HG02840 (cell line): ENCODE results near the gene SPOUT1.
"Not testable (repeated sequence)": the region's sequence is repeated elsewhere in the genome, so short reads cannot be mapped to it uniquely, and the experiment has no call there.

Experiments used
- ATAC-seq: cut with Tn5 transposase; IDR thresholded peaks from one replicate; pipeline ENCODE4 v1.9.1; 2021; ENCODE audit warnings: mild to moderate bottlenecking, moderate library complexity, moderate number of reproducible peaks; ENCODE audit not compliant: unreplicated experiment, low FRiP score

Gene SPOUT1

DNA sequence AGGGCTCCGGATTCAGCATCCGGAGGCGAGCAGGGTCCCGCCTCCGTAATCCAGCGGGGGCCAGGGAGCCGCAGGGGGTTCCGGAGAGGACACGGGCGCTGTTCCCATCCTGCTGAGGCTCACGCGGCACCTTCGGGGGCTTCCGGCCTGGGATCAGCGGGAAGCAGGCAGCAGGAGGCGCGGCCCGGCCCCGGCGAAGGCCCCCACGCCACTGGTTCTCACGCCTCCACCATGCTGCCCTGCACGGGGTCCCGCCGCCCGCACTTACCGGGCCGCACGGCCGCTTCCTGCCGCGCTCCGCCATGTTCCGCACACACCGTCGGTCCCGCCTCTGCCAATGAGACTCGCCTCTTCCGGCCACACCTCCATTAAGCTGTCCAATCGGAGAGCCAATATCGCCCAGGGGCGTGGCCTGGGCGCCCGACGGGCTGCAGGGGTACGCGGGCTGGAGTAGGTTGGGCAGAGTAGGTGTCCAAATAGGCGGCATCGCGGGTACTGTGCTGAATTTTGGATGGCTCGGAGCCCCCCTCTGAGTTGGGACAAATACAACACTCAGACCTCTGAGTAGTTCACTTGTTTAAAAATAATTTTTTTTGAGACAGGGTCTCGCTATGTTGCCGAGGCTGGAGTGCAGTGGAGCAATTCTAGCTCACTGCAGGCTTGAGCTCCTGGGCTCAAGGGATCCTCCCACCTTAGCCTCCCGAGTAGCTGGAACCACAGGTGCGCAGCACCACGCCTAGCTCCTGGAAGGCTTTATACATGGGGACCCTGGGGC lies at the start of gene SPOUT1:
TSS of gene SPOUT1 (minus strand) at position 318 of the 775 bp plus-strand sequence. CDS start at position 304, 14 bp downstream.
- peak; percentile 93 for ATAC-seq

- ATAC-seq = no peak
Observed at GRCh38 chr9:128877852-128878251, 48.3 kb upstream of the SPOUT1 start.

DNA sequence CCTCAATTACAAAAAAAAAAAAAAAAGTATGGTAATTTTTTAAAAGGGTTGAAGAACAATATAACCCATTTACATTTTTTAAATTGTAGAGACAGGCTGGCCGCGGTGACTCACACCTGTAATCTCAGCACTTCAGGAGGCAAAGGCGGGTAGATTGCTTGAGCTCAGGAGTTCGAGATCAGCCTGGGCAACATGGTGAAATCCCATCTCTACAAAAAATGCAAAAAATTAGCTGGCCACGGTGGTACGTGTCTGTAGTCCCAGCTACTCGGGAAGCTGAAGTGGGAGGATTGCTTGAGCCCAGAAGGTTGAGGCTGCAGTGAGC lies 41.3 kb upstream of the SPOUT1 start:
- not testable (repeated sequence) for ATAC-seq

GRCh38 chr9:128870128-128870940 lies 40.7 kb upstream of the SPOUT1 start:
- ATAC-seq = no peak

- ATAC-seq = no peak
Observed at GRCh38 chr9:128863647-128864046, 34.1 kb upstream of the SPOUT1 start.

DNA sequence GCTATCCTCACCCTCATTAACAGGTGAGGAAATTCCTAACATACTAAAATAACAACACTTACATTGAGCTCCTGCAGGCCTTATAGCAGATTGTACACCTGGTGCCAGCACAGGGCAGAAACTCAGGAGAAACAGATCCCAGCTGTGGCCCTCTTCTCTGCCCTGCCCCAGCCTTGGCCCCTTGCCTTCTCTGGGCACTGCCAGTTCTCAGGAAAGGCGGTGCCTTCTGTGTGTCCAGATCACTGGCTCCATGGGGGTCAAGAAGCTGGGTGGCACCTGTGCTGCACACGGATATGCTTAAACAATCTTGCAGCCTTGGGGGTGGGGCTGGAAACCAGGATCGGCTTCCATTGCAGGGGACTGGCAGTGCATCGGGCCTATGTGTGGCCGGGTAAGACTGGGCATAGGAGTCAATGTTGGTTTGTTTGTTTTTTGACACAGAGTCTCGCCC lies 32.8 kb upstream of the SPOUT1 start:
- no peak for ATAC-seq

DNA sequence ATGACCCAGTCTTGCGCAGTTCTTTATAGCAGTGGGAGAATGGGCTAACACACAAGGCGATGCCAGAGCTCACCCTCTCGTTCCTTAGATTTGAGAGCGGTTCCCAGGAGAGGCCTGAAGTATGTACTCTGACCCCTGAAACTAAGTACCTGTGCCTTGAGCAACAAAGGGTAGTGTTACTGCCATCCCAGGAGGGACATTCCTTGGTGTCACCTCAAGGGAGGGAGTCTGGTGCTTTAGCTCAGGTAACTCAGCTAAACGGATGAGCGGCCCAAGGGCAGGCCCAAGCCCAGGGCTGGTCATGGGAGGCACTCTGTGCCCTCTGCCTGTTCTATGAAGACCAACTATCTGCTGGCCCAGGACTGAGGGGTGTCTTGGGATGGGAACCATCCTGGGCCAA lies 31.9 kb upstream of the SPOUT1 start:
- ATAC-seq = no peak

- ATAC-seq = no peak
Observed at GRCh38 chr9:128860937-128861336, 31.3 kb upstream of the SPOUT1 start.

DNA sequence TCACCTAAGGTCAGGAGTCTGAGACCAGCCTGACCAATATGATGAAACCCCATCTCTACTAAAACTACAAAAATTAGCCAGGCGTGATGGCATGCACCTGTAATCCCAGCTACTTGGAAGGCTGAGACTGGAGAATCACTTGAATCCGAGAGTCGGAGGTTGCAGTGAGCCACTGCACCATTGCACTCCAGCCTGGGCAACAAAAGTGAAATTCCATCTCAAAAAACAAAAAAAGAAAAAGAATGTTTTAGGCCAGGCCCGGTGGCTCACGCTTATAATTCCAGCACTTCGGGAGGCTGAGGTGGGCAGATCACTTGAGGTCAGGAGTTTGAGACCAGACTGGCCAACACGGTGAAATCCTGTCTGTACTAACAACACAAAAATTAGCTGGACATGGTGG lies 28.9 kb upstream of the SPOUT1 start:
- ATAC-seq = not testable (repeated sequence)

- not testable (repeated sequence) for ATAC-seq
Observed at GRCh38 chr9:128854454-128854853, 24.9 kb upstream of the SPOUT1 start.

- not testable (repeated sequence) for ATAC-seq
Observed at GRCh38 chr9:128852646-128853045, 23.1 kb upstream of the SPOUT1 start.

GRCh38 chr9:128851779-128852600 lies 22.4 kb upstream of the SPOUT1 start:
- ATAC-seq = not testable (repeated sequence)

- ATAC-seq = not testable (repeated sequence)
Observed at GRCh38 chr9:128851024-128851423, 21.4 kb upstream of the SPOUT1 start.

- no peak for ATAC-seq
Observed at GRCh38 chr9:128847803-128848202, 18.2 kb upstream of the SPOUT1 start.

DNA sequence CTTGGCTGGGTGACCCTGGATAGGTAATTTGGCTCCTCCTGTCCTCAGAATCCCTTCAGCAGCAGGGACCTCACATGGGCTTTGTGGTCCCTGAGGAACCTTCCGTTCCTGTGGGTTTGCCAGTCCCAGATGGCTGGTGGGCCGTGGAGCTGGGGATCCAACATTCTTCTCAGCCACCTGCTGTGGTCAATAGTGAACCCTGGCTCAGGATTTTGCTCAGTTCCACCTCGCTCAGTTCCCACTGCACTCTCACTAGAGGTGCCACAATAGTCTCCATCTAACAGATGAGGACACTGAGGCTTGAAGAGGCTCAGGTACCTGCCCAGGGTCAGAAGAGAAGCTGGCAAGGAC lies 17.1 kb upstream of the SPOUT1 start:
- ATAC-seq = no peak

DNA sequence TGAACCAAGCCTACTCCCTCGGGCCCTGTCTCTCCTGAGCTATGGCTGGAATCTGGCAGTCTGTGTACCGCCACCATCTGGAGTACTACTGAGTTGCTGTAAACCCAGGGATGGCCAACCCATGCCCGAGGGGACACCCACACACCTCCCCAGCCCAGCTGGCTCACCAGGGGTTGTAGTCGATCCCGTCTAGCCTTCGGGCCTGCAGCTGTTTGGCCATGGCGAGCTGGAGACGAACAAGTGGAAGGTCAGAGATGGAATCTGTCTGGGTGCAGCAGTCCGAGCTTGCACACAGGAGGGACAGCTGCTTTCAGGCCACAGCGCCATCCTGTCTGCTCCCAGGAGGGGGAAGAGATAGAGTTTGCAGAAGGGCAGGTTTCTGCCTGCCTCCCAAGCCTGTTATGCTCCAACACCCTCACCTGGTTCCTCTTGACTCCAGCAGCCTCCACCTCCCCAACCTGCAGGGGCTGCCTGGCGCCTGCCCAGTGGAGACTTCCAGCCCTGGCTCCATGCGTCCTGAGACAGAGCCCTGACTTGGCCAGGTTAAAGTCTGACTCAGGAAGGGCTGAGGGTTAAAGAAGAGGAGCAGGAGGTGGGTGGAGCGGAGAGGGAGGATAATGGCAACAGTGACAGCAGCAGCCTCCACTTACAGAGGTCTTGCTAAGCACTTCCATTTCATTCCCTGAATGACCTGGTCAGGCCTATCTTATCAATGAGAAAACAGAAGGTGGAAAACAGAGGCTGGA lies 15.8 kb upstream of the SPOUT1 start:
- no peak for ATAC-seq

DNA sequence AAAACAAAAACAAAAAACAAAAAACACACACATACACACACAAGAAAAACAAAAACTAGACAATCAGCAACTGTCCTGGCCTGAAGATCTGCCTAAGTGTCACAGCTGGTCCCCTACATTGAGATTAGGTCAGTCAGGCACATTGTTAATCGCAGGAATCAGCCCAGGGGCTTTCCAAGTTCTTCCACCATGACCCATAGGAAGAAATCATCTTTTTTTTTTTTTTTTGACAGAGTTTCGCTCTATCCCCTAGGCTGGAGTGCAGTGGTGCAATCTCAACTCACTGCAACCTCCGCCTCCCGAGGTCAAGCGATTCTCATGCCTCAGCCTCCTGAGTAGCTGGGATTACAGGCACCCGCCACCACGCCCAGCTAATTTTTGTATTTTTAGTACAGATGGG lies 13.6 kb upstream of the SPOUT1 start:
- not testable (repeated sequence) for ATAC-seq

GRCh38 chr9:128841694-128842492 lies 12.3 kb upstream of the SPOUT1 start:
- ATAC-seq = no peak

- ATAC-seq = no peak
Observed at GRCh38 chr9:128840524-128840923, 10.9 kb upstream of the SPOUT1 start.
